ENCODE measurements around the gene PCDHA10. TPM values are rescaled to one million over a fixed set of nuclear protein-coding genes. Genes with fewer than 3 reads are reported as not detected.

Gene PCDHA10
- total and polyA plus RNA-seq, 2 of the 4 experiments (the other 2 are of a cell fraction), result under 0.01 to 0.02 TPM

- TF ChIP-seq MAFK (IDR thresholded peaks at IDR 0.05; ENCODE audit: low read depth, low read length), result no peak
- no peak for TF ChIP-seq ELK1 (IDR thresholded peaks at IDR 0.05; ENCODE audit: borderline replicate concordance, low read depth, low read length)
- no peak for TF ChIP-seq CHD1 (IDR thresholded peaks at IDR 0.05; ENCODE audit: low read depth, low read length)
- TF ChIP-seq NFE2L2 (IDR thresholded peaks at IDR 0.05; ENCODE audit: low read depth, low read length), result no peak
- no peak for TF ChIP-seq RFX5 (IDR thresholded peaks at IDR 0.05; ENCODE audit: low read depth, low read length)
- no peak for TF ChIP-seq RAD21 (IDR thresholded peaks at IDR 0.05; ENCODE audit: low read length)
These were observed at the start of gene PCDHA10 (continued) for GRCh38 chr5:140855772-140856674.
